Medulla oblongata (tissue), 1 donor: ENCODE data around the gene CA6.
"Not testable (repeated sequence)": the region's sequence is repeated elsewhere in the genome, so short reads cannot be mapped to it uniquely, and the experiment has no call there.

Source experiments
- DNase-seq: peaks from one replicate; pipeline ENCODE4 v3.0.0-alpha.2; 2015; ENCODE audit errors: extremely low spot score

The CA6 gene

GRCh38 chr1:9004700-9005394, 59.2 kb downstream of the CA6 start:
- DNase-seq, result peak; percentile 84

GRCh38 chr1:9005395-9005708, 59.7 kb downstream of the CA6 start:
- no peak for DNase-seq

GRCh38 chr1:9006956-9007615, 61.4 kb downstream of the CA6 start:
- DNase-seq, result no peak

GRCh38 chr1:9008236-9008635, 62.6 kb downstream of the CA6 start:
- DNase-seq, result no peak

GRCh38 chr1:9009438-9010370, 64.0 kb downstream of the CA6 start:
- DNase-seq, result no peak

- no peak for DNase-seq
Observed at GRCh38 chr1:9010781-9011323, 65.2 kb downstream of the CA6 start.

DNA sequence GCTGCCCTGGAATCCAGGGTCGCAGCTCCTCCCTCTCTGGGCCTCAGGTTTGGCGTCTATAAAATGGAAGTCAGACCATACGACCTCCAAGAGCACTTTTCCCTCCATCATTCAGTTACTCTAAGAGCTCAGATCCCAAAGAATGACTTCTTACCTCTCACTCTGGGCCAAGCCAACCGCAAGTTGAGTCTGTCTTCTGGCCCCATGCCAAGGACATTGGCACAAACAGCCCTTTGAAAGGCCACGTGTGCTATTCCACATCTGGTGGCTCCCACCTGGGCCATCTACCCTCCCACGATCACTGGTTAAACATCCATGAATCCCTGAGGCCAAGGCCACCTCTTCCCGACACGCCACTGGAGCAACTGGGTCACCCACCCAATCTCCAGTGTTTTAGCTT, 68.2 kb downstream of the CA6 start:
- DNase-seq, result no peak

DNA sequence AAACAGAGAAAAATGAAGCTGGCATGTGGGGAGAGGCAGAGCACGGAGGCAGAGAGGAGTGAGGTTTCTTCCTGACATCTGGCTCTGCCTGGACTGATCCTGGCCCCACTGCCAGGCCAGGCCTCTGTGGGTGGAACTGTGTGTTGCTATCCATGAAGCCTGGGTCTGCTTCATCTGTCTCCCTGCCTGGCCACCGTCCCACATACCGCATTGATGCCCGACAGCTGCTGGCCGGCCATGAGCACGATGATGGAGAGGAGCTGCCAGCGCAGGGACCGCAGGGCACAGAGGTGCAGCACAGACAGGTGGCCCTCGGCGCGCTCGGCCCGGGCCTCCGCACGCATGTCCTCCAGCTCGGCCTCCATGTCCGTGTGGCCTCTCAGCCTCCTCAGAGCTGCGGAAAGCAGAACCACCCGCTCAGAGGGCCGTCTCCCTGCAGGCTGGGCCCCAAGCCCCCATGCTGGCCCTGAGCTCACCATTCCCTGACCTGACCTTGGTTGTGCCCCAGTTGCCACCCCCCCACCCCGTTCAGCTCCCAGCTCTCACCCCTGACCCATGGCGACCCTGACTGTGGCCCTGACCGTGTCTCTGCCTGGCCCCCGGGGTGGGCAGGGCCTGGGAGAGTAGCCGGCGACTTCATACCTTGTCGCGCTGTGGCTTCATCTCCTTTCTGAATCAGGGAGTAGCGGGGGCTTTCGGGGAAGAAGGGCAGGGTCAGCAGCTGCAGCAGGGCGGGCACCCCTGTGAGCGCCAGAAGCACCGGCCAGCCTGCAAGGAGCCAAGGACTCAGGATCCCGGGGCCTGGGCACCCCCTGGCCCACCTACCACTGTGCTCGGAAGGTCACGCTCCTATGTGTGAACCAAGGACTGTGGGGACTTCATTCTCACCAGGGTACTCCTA, 69.1 kb downstream of the CA6 start:
- DNase-seq, result no peak

- DNase-seq, result no peak
Observed at GRCh38 chr1:9016455-9016854, 70.8 kb downstream of the CA6 start.

DNA sequence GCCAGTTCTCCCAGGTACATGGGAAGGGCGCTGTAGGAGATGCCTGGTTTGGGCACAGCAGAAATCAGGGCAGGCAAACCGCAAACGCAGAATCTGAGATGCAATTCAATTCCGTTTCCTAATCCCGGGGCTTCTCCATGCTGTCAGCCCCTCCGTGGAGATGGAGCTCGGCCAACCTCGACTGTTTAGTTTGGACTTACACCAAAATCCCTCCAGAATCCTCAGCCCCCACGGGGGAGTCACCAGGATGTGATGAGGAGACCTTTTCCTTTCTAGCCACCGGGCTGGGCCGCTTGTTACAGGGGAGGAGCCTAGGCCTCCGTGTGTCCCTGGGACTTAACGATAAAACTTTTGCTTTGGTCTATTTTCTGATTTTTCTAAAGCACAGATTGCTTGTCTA, 72.7 kb downstream of the CA6 start:
- DNase-seq, result no peak

DNA sequence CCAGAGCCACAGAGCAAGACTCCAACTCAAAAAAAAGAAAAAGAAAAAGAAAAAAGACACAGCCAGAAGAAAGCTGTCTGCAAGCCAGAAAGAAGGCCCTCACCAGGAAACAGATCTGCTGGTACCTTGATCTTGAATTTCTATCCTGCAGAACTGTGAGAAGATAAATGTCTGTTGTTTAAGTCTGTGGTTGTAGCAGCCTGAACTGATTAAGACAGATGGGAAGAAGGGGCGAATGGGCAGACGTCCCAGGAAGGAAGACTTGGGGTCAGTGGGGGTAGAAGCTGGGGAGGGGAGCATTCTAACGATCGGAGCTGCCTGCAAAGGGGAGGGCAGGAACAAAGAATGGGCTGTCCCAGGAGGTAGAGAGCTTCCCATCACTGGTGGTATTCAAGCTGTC, 74.2 kb downstream of the CA6 start:
- DNase-seq, result no peak

DNA sequence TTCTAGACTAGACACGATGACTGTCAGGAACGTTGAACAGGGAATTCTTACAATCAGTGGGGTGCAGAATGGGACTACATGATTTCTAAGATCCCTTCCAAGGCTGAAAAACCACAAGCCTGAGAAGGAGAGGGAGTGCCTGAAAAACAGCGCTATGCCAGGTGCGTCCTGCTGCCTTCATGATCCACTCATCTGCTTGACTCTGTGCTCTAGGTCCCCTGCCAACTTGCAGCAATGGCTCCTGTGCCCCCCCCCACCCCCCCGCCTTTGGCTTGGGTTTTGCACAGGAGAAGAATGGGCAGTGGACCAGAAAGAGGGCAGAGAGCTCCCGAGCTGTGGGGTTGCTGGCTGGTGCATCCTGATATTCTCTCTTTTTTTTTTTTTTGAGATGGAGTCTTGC, 74.6 kb downstream of the CA6 start:
- DNase-seq, result no peak

DNA sequence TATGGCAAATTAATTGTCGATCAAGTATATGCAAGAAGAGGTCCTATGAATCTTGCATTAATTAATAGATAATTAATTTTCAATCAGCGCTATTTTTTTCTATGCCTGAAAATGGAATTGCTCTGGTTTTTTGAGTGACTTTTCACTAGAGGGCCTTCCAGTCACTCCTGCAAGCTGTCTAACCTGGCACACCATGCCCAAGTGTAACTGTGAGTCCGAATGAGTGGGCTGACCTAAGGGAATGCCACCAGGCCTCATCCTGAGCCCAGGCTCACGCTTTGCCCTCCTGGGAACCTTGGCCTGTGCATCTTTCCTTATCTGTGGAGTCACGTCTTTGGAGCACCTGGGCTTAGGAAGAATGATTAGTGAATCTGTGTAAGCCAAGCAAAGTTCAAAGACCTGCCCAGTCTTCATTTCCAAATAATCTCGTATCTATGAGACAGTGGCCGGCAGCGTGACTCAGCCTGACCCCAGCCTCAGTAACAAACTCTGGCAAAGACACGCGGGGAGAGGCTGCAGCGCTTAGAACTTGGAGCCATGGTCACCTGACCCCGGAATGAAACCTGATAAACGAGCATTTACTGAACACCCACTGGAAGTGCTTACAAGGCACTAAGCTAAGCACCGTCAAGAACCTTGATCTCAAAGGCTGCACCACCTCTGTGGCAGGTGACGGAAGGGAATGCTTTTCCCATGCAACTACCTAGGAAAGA, 76.5 kb downstream of the CA6 start:
- DNase-seq, result not testable (repeated sequence)

- DNase-seq, result no peak
Observed at GRCh38 chr1:9022773-9023172, 77.1 kb downstream of the CA6 start.
